OCI-M1 (cell line): ENCODE results near the gene TMX2.
"Not testable (repeated sequence)": the region's sequence is repeated elsewhere in the genome, so short reads cannot be mapped to it uniquely, and the experiment has no call there.

ENCODE experiments used
- DNase-seq: peaks from one replicate; lab custom pipeline; 2025; lab: John Stamatoyannopoulos, UW

TMX2 gene, protein sequence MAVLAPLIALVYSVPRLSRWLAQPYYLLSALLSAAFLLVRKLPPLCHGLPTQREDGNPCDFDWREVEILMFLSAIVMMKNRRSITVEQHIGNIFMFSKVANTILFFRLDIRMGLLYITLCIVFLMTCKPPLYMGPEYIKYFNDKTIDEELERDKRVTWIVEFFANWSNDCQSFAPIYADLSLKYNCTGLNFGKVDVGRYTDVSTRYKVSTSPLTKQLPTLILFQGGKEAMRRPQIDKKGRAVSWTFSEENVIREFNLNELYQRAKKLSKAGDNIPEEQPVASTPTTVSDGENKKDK

GRCh38 chr11:57712256-57713150 is at the start of gene TMX2:
Gene TMX2 (plus strand): TSS chr11:57712593. CDS start chr11:57712619, 26 bp downstream.
- peak; percentile 99 for DNase-seq

- peak; percentile 51 for DNase-seq
These were observed 49.5 kb upstream of the TMX2 start for GRCh38 chr11:57662893-57663292.

DNA sequence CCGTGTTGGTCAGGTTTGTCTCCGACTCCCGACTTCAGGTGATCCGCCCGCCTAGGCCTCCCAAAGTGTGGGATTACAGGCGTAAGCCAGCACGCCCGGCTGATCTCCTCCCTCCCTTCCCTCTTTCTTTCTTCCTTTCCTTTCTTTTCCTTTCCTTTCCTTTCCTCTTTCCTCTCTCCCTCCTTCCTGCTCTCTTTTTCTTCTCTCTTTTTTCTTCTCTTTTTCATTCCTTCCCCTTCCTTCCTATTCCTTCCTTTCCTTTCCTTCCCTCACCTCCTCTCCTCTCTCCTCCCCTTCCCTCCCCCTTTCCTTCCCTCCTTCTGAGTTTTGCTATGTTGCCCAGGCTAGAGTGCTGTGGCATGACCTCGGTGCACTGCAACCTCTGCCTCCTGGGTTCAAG is 48.4 kb upstream of the TMX2 start:
- DNase-seq: no peak

- peak; percentile 99 for DNase-seq
These were observed 45.2 kb upstream of the TMX2 start for GRCh38 chr11:57667117-57667735.

GRCh38 chr11:57667736-57668433 is 44.5 kb upstream of the TMX2 start, which contains the start of gene ZDHHC5:
Gene ZDHHC5 (plus strand): TSS chr11:57668114. CDS start chr11:57673091, 4,977 bp downstream.
- peak; percentile 99 for DNase-seq

DNA sequence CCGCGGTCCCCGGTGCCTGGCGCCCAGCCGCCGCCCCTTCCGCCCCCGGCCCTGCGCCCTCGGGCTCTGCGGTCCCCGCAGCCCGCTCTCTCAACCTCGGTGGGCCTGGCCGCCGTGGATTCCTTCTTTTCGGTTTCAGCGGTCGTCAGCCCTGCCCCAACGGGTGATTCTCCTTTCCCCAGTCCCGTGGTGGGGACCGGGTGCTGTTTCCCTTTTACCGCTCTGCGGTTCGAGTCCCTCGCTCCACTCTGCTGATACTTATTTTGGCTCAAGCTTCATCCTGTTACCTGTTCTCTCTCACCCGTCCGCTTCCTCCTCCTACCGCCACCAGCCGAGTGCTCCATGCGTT is 44.0 kb upstream of the TMX2 start:
- peak; percentile 66 for DNase-seq

- no peak for DNase-seq
These were observed 38.1 kb upstream of the TMX2 start for GRCh38 chr11:57674251-57674650.

GRCh38 chr11:57675176-57675941 is 37.0 kb upstream of the TMX2 start:
- DNase-seq: no peak

GRCh38 chr11:57679396-57679795 is 33.0 kb upstream of the TMX2 start:
- no peak for DNase-seq

DNA sequence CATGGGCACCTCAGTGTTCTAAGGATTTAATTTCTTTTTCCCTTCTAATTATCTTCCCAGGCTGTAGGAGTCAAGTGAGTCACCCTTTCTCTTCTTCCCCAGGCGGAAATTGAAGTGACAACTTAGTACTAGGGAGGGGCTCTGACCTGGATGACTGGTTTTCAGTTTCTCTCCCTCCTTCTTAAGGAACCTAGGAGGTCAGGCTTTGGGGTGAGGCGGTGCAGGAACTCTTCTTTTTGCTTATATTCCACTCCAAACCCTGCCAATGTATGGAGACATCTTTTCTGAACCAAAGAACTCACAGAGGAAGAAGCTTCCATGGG is 31.9 kb upstream of the TMX2 start:
- peak; percentile 25 for DNase-seq

GRCh38 chr11:57681168-57681567 is 31.2 kb upstream of the TMX2 start:
- peak; percentile 43 for DNase-seq

DNA sequence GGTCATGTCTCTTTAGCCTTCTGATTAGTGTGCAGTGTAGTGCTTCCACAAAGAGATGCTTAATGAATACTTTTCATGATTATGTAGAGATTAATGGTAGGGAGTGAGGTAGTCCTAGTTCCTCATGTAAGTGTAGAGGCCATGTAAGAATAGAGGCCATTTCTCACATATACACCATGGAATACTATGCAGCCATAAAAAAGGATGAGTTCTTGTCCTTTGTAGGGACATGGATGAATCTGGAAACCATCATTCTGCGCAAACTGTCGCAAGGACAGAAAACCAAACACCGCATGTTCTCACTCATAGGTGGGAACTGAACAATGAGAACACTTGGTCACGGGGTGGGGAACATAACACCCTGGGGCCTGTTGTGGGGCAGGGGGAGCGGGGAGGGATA is 21.9 kb upstream of the TMX2 start:
- DNase-seq: not testable (repeated sequence)

DNA sequence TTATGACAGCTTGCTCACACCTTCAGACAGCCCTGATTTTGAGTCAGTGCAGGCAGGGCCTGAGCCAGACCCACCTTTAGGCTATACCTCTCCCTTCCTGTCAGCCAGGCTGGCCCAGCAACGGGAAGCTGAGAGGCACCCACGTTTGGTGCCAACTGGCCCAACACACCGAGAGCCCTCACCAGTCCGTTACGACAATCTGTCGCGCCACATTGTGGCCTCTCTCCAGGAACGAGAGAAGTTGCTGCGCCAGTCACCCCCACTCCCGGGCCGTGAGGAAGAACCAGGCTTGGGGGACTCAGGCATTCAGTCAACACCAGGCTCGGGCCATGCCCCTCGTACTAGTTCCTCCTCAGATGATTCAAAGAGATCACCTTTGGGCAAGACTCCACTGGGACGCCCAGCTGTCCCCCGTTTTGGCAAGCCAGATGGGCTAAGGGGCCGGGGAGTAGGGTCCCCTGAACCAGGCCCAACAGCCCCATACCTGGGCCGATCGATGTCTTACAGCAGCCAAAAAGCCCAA is 13.5 kb upstream of the TMX2 start:
- DNase-seq: no peak

DNA sequence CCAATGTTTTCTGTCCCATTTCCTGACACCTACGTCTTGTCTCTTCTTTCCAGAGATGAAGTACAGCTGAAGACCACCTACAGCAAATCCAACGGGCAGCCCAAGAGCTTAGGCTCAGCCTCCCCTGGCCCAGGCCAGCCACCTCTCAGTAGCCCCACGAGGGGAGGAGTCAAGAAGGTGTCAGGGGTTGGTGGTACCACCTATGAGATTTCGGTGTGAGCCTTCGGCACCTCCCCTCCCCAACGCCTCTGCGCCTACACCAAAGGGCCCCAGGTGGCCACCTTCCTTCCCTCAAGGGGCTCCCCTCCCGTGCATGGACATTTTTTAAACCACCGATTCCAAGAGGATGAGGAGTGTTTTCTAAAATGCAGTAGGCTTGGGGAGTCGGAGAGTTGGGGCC is 12.6 kb upstream of the TMX2 start:
- DNase-seq: no peak

DNA sequence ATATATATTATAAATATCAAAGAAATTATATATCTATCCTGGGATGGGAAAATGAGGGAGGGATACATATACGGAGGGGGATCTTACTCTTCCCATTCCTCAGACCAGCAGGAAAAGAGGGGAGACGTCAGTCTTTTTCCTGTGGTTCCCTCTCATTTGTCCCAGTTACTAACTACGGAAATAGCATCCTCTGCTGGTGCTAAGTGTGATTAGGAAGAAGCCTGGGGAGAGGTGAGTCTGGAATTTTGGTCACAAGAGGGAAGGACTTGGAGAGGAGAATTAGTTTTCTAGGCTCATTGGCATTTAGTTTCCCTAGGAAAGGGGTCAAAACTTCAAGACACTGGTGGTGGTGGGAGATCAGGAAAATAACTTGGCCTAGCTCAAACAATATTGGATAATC is 12.0 kb upstream of the TMX2 start:
- DNase-seq: no peak

- DNase-seq: no peak
These were observed 9.1 kb upstream of the TMX2 start for GRCh38 chr11:57703341-57703740.

DNA sequence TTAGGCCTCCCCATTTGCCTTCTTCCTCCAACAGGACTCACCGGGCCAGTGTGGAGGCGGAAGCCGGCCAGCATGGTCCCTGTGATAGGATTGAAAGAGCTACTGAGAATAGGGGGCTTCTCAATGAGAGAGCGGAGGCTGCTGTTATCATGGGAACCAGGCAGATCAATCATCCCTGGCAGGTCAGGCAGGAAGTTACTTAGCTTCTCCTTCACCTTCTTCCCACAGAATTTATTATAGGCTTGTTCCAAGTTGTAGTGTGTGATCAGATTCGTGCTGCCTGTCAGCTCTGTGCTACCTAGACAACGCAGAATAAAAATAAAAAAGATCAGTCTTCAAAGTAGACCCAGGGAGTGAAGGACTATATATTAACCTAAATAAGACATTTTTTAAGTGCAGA is 7.5 kb upstream of the TMX2 start:
- DNase-seq: no peak

DNA sequence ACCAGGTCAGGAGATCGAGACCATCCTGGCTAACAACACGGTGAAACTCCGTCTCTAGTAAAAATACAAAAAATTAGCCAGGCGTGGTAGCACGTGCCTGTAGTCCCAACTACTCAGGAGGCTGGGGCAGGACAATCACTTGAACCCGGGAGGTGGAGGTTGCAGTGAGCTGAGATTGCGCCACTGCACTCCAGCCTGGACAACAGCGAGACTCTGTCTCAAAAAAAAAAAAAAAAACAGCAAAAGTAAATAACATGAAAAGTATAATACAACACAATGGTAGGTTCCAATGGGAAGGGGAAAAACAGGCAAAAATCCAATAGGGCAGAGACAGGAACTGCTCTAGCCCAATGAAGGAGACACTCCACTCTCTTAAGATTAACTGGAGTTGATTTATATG is 7.0 kb upstream of the TMX2 start:
- DNase-seq: not testable (repeated sequence)

GRCh38 chr11:57709802-57710367 is 2.5 kb upstream of the TMX2 start:
- no peak for DNase-seq

- peak; percentile 85 for DNase-seq
These were observed 758 bp upstream of the TMX2 start, which contains the start of gene MED19 for GRCh38 chr11:57711414-57712255. Gene MED19 (minus strand): TSS chr11:57712215. CDS start chr11:57712179, 36 bp downstream.
